B cell (primary cell): ENCODE results near the gene MED22. TPM values are rescaled to one million over a fixed set of nuclear protein-coding genes. Genes with fewer than 3 reads are reported as not detected.

Source experiments
- ATAC-seq: fragments of 200-7000 bp; cut with Tn5 transposase; one replicate; pipeline ENCODE4 v1.10.0; 2021; ENCODE audit warnings: low read depth, mild to moderate bottlenecking, moderate number of reproducible peaks, moderate library complexity
- CTCF ChIA-PET: fragments of 350-600 bp; sonication (Branson Sonifier 250); formaldehyde crosslinking; loops from one replicate; lab custom pipeline; 2021; ENCODE audit warnings: antibody characterized with exemption, inconsistent platforms; lab: Charles Lee
- POLR2A ChIA-PET: fragments of 350-600 bp; sonication (Branson Sonifier 250); formaldehyde crosslinking; loops from one replicate; lab custom pipeline; 2021; ENCODE audit warnings: antibody characterized with exemption; lab: Charles Lee
- DNase-seq: peaks from one replicate; pipeline ENCODE4 v3.0.0; 2013
- H2AFZ ChIP-seq: 2 replicates; pipeline ENCODE4 v1.6.1; 2012; ENCODE audit warnings: mild to moderate bottlenecking, low read depth, low read length; ENCODE audit not compliant: insufficient read depth, poor library complexity, severe bottlenecking
- H3K27ac ChIP-seq, 2 donors: 1 replicate in 1 of 2; 2 replicates in 1 of 2; pipeline ENCODE4 v1.5.1; 2012 to 2013; ENCODE audit warnings: low read length in 2 of 2, mild to moderate bottlenecking in 2 of 2, moderate library complexity in 1 of 2
- H3K27me3 ChIP-seq, 4 experiments: fragments of 200-600 bp in 1 of 4; sonication (generic) in 1 of 4; replicated peaks in 1 of 4; 1 replicate in 2 of 4; 2 replicates in 2 of 4; pipeline versions ENCODE4 v1.6.1 to v1.7.0; 2013 to 2016; ENCODE audit warnings: low read length in 3 of 4, mild to moderate bottlenecking in 2 of 4, mixed read lengths in 1 of 4, moderate library complexity in 1 of 4; ENCODE audit not compliant: insufficient read depth in 4 of 4, control insufficient read depth in 3 of 4; ENCODE audit errors: control extremely low read depth in 1 of 4
- H3K36me3 ChIP-seq, 2 experiments: replicated peaks in 1 of 2; 1 replicate in 1 of 2; 2 replicates in 1 of 2; pipeline versions ENCODE4 v1.6.1 to v1.7.1; 2013; ENCODE audit warnings: low read length in 1 of 2; ENCODE audit not compliant: insufficient read depth in 2 of 2, control insufficient read depth in 1 of 2; ENCODE audit errors: control extremely low read depth in 1 of 2, extremely low read depth in 1 of 2
- H3K4me1 ChIP-seq, 2 donors: fragments of 200-600 bp in 1 of 2; sonication (generic) in 1 of 2; 1 replicate in 1 of 2; 2 replicates in 1 of 2; pipeline versions ENCODE4 v1.5.1 to v1.6.1; 2013 to 2017; ENCODE audit warnings: low read length in 2 of 2; ENCODE audit not compliant: control insufficient read depth in 2 of 2, insufficient read depth in 2 of 2
- H3K4me2 ChIP-seq: replicated peaks from 2 replicates; pipeline ENCODE3; 2012; ENCODE audit warnings: mild to moderate bottlenecking, low read depth, low read length; ENCODE audit not compliant: poor library complexity, severe bottlenecking
- H3K4me3 ChIP-seq, 5 experiments: fragments of 200-600 bp in 1 of 5; sonication (generic) in 1 of 5; 1 replicate in 3 of 5; 2 replicates in 2 of 5; pipeline versions ENCODE4 v1.5.1 to v1.7.0; 2011 to 2016; ENCODE audit warnings: low read length in 4 of 5, mild to moderate bottlenecking in 4 of 5, low read depth in 2 of 5, control low read depth in 1 of 5, moderate library complexity in 1 of 5; ENCODE audit not compliant: insufficient read depth in 1 of 5; ENCODE audit errors: control extremely low read depth in 1 of 5, extremely low read depth in 1 of 5
- H3K79me2 ChIP-seq: fragments of 200-600 bp; sonication (generic); one replicate; pipeline ENCODE4 v1.6.0; 2016; ENCODE audit warnings: low read length; ENCODE audit not compliant: control insufficient read depth, insufficient read depth
- H3K9ac ChIP-seq: fragments of 200-600 bp; sonication (generic); 2 replicates; pipeline ENCODE4 v1.6.1; 2017; ENCODE audit warnings: mild to moderate bottlenecking, low read length, moderate library complexity
- H3K9me3 ChIP-seq, 3 donors: one replicate each; pipeline versions ENCODE4 v1.6.1 to v1.7.1; 2013; ENCODE audit warnings: low read length in 2 of 3; ENCODE audit not compliant: control insufficient read depth in 2 of 3, insufficient read depth in 1 of 3; ENCODE audit errors: control extremely low read depth in 1 of 3
- H4K20me1 ChIP-seq: 2 replicates; pipeline ENCODE4 v1.6.0; 2012; ENCODE audit warnings: mild to moderate bottlenecking, low read length; ENCODE audit not compliant: insufficient read depth, control insufficient read depth, poor library complexity, severe bottlenecking
- H3K27ac Mint-ChIP-seq: one replicate; pipeline ENCODE4 v1.8.0; 2021; ENCODE audit warnings: mixed read lengths
- H3K27me3 Mint-ChIP-seq: one replicate; pipeline ENCODE4 v1.8.0; 2021; ENCODE audit warnings: mixed read lengths
- H3K4me1 Mint-ChIP-seq: one replicate; pipeline ENCODE4 v1.8.0; 2021; ENCODE audit warnings: mixed read lengths
- H3K4me3 Mint-ChIP-seq: one replicate; pipeline ENCODE4 v1.8.0; 2021; ENCODE audit warnings: mixed read lengths
- H3K9me3 Mint-ChIP-seq: one replicate; pipeline ENCODE4 v1.8.0; 2022; ENCODE audit warnings: mixed read lengths; ENCODE audit not compliant: insufficient read depth
- CTCF ChIP-seq: fragments of 200-600 bp; IDR thresholded peaks from one replicate; pipeline ENCODE4 v1.8.0; 2022; ENCODE audit warnings: antibody characterized with exemption, mild to moderate bottlenecking
- EZH2 ChIP-seq: IDR thresholded peaks from 2 replicates; pipeline ENCODE4 v1.6.1; 2012; ENCODE audit warnings: borderline replicate concordance, low read depth, mild to moderate bottlenecking, moderate library complexity, low read length; ENCODE audit not compliant: insufficient read depth, poor library complexity, severe bottlenecking
- WGBS: methylation state at CpG from one replicate; pipeline ENCODE4 v1.1.5; 2013; ENCODE audit warnings: missing lambda C conversion rate; ENCODE audit not compliant: insufficient coverage; 5-methylcytosine and 5-hydroxymethylcytosine counted together
- intact Hi-C: fragments of 100-400 bp; cut with micrococcal nuclease; formaldehyde crosslinking; loops from one replicate; pipeline ENCODE4 v1.10.0; 2022
- polyA plus RNA-seq: library from polyadenylated mRNA; depleted of rRNA; stranded (reverse); fragments of >200 nt; gene quantifications from 2 replicates; pipeline ENCODE4 v1.2.3, GENCODE V29; 2012
- total RNA-seq, 2 donors: library from RNA; stranded (reverse); fragments of 120-200 nt in 1 of 2; gene quantifications; 1 replicate in 1 of 2; 2 replicates in 1 of 2; pipeline versions ENCODE4 v1.2.3 to v1.2.4, GENCODE V29; 2013 to 2022

The MED22 gene
- total and polyA plus RNA-seq, 2 donors (not counting 1 experiment from before 2014, with no cell fraction given), result 44.9 to 50.4 TPM

- Histone ChIP-seq H3K4me1 (no peaks in the 10 kb centered on the region), H3K4me3 (no peak overlapping the region), H3K4me2 (no peak overlapping the region), H3K9me3 (no peaks in the 10 kb centered on the region), H3K27ac (no peak overlapping the region), H4K20me1 (no peaks in the 10 kb centered on the region), H3K9ac (no peak overlapping the region), H3K27me3 (peaks cover 0 to 12% (median 0%) of the 10 kb centered on the region in 4 experiments), H3K79me2 (no peaks in the 10 kb centered on the region), H3K36me3 (no peaks in the 10 kb centered on the region), H2AFZ (no peak overlapping the region)
- H3K4me3 Mint-ChIP-seq, result no peak overlapping the region
- 93% methylated on average over 13 of the region's 13 CpGs for WGBS
- TF ChIP-seq CTCF (no peak), EZH2 (no peak)
- ChIA-PET CTCF (no interaction called here), POLR2A (interaction anchor here (0.6 kb wide), 1 partner anchor 11 kb away, joined by 4 read pairs; no protein-coding TSS in a partner anchor)
- intact Hi-C loops, result no loop called here
- no peak for DNase-seq
- H3K27me3 Mint-ChIP-seq, result peaks cover 8% of the 10 kb centered on the region
- no peak for ATAC-seq
- H3K9me3 Mint-ChIP-seq, result no peaks in the 10 kb centered on the region
- H3K4me1 Mint-ChIP-seq, result no peaks in the 10 kb centered on the region
- H3K27ac Mint-ChIP-seq, result no peak overlapping the region
These were observed 41.6 kb upstream of the MED22 start for GRCh38 chr9:133389562-133389961.

GRCh38 chr9:133389025-133389557, 41.2 kb upstream of the MED22 start:
- POLR2A ChIA-PET, result no interaction called here
- CTCF ChIA-PET, result no interaction called here
- over 99% methylated on average over 11 of the region's 12 CpGs for whole genome bisulfite sequencing

More at GRCh38 chr9:133389025-133389557, 41.2 kb upstream of the MED22 start:
- Histone ChIP-seq H4K20me1 (no peaks in the 10 kb centered on the region), H3K79me2 (no peaks in the 10 kb centered on the region), H3K4me3 (no peak overlapping the region), H3K27me3 (peaks cover 0 to 12% (median 0%) of the 10 kb centered on the region in 4 experiments), H3K27ac (no peak overlapping the region), H3K4me2 (no peak overlapping the region), H2AFZ (no peak overlapping the region), H3K4me1 (no peaks in the 10 kb centered on the region), H3K9me3 (no peaks in the 10 kb centered on the region), H3K36me3 (no peaks in the 10 kb centered on the region), H3K9ac (no peak overlapping the region)
- DNase-seq, result no peak
- peaks cover 8% of the 10 kb centered on the region for H3K27me3 Mint-ChIP-seq
- TF ChIP-seq CTCF (no peak), EZH2 (no peak)
- H3K4me3 Mint-ChIP-seq, result no peak overlapping the region
- H3K9me3 Mint-ChIP-seq, result no peaks in the 10 kb centered on the region
- no peak overlapping the region for H3K27ac Mint-ChIP-seq
- no peak for ATAC-seq
- H3K4me1 Mint-ChIP-seq, result no peaks in the 10 kb centered on the region
- intact Hi-C loops, result no loop called here
